Kidney (tissue), 14 donors: ENCODE measurements around the gene PCDHA5. TPM values are rescaled to one million over a fixed set of nuclear protein-coding genes. Genes with fewer than 3 reads are reported as not detected.
"Not testable (repeated sequence)": the region's sequence is repeated elsewhere in the genome, so short reads cannot be mapped to it uniquely, and the experiment has no call there.

Experiments
- DNase-seq, 5 donors: peaks; one replicate each; pipeline ENCODE4 v3.0.0-alpha.2; 2013 to 2020
- FAIRE-seq: peaks from 2 replicates; lab custom pipeline; 2012; peaks lifted over from hg19 to GRCh38; lab: Jason Lieb, UNC
- H3K27ac ChIP-seq, 2 donors: one replicate each; pipeline ENCODE4 v1.7.0; 2013; ENCODE audit warnings: low read depth in 2 of 2, low read length in 2 of 2, inconsistent platforms in 1 of 2
- H3K27me3 ChIP-seq: one replicate; pipeline ENCODE4 v1.7.1; 2013; ENCODE audit warnings: low read length, inconsistent platforms; ENCODE audit not compliant: control insufficient read depth, insufficient read depth
- H3K36me3 ChIP-seq, 3 donors: one replicate each; pipeline versions ENCODE4 v1.7.0 to v1.7.1; 2013; ENCODE audit warnings: low read length in 3 of 3, control low read depth in 1 of 3, inconsistent platforms in 1 of 3; ENCODE audit not compliant: insufficient read depth in 3 of 3, control insufficient read depth in 2 of 3
- H3K4me1 ChIP-seq, 3 donors: one replicate each; pipeline versions ENCODE4 v1.7.0 to v1.7.1; 2013; ENCODE audit warnings: low read length in 3 of 3, inconsistent platforms in 1 of 3, low read depth in 1 of 3; ENCODE audit not compliant: control insufficient read depth in 2 of 3, insufficient read depth in 2 of 3
- H3K4me3 ChIP-seq, 3 donors: one replicate each; pipeline versions ENCODE4 v1.7.0 to v1.8.1; 2013; ENCODE audit warnings: low read length in 3 of 3, control low read depth in 1 of 3, inconsistent platforms in 1 of 3
- H3K9ac ChIP-seq, 3 donors: one replicate each; pipeline versions ENCODE4 v1.7.0 to v1.7.1; 2013; ENCODE audit warnings: low read length in 3 of 3, control low read depth in 1 of 3, inconsistent platforms in 1 of 3
- H3K9me3 ChIP-seq, 3 donors: one replicate each; pipeline versions ENCODE4 v1.7.0 to v1.7.1; 2013; ENCODE audit warnings: low read length in 3 of 3, control low read depth in 1 of 3, inconsistent platforms in 1 of 3; ENCODE audit not compliant: control insufficient read depth in 2 of 3, insufficient read depth in 1 of 3
- intact Hi-C: fragments of 100-400 bp; cut with DNase I; formaldehyde crosslinking; loops from one replicate; pipeline ENCODE4 v1.11.1; 2022
- polyA plus RNA-seq: library from polyadenylated mRNA; stranded (reverse); fragments of 350-450 nt; fragmentation: Illumina TruSeq; extraction: RNeasy Lipid Tissue Mini Kit (QIAGEN cat#74804); gene quantifications from one replicate; pipeline ENCODE4 v1.2.3, GENCODE V29; 2014; ENCODE audit warnings: low read depth, low replicate concordance; ENCODE audit not compliant: insufficient read depth
- total RNA-seq: library from RNA; stranded (reverse); fragmentation: NEBNext Ultra II Directional; extraction: Animal tissue kit (Norgen Biotek cat#: 25700); gene quantifications from one replicate; pipeline ENCODE4 v1.2.1, GENCODE V29; 2021
- TF ChIP-seq, protein P1 (sequence below): IDR thresholded peaks from 3 replicates; pipeline ENCODE4 v1.5.1; 2012; ENCODE audit warnings: mild to moderate bottlenecking, moderate library complexity, borderline replicate concordance; ENCODE audit not compliant: insufficient read depth; ENCODE audit errors: extremely low read depth
- donor health status: control.
- donor health status: control.
- donor health status: control.
- donor health status: control.
- donor health status: control.
- donor health status: DM: yes; HTN: yes; CAD: no.
- donor health status: Normal renal cell carcinoma (clear cell type).

The PCDHA5 gene
- total and polyA plus RNA-seq, 2 donors from 2014 or later, result 0.91 TPM; not detected in 1

DNA sequence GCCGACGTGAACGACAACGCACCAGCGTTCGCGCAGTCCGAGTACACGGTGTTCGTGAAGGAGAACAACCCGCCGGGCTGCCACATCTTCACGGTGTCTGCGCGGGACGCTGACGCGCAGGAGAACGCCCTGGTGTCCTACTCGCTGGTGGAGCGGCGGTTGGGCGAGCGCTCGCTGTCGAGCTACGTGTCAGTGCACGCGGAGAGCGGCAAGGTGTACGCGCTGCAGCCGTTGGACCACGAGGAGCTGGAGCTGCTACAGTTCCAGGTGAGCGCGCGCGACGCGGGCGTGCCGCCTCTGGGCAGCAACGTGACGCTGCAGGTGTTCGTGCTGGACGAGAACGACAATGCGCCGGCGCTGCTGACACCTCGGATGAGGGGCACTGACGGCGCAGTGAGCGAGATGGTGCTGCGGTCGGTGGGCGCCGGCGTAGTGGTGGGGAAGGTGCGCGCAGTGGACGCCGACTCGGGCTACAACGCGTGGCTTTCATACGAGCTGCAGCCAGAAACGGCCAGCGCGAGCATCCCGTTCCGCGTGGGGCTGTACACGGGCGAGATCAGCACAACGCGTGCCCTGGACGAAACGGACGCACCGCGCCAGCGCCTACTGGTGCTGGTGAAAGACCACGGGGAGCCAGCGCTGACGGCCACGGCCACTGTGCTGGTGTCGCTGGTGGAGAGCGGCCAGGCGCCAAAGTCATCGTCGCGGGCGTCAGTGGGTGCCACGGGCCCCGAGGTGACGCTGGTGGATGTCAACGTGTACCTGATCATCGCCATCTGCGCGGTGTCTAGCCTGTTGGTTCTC lies 28.6 kb downstream of the PCDHA5 start:
- H3K4me1 ChIP-seq, H3K36me3 ChIP-seq, intact Hi-C loops, DNase-seq, H3K4me3 ChIP-seq, H3K27ac ChIP-seq, H3K27me3 ChIP-seq, H3K9ac ChIP-seq, FAIRE-seq: not testable (repeated sequence)
- peaks cover 0 to 10% (median 0%) of the 10 kb centered on the region in 3 donors for H3K9me3 ChIP-seq

DNA sequence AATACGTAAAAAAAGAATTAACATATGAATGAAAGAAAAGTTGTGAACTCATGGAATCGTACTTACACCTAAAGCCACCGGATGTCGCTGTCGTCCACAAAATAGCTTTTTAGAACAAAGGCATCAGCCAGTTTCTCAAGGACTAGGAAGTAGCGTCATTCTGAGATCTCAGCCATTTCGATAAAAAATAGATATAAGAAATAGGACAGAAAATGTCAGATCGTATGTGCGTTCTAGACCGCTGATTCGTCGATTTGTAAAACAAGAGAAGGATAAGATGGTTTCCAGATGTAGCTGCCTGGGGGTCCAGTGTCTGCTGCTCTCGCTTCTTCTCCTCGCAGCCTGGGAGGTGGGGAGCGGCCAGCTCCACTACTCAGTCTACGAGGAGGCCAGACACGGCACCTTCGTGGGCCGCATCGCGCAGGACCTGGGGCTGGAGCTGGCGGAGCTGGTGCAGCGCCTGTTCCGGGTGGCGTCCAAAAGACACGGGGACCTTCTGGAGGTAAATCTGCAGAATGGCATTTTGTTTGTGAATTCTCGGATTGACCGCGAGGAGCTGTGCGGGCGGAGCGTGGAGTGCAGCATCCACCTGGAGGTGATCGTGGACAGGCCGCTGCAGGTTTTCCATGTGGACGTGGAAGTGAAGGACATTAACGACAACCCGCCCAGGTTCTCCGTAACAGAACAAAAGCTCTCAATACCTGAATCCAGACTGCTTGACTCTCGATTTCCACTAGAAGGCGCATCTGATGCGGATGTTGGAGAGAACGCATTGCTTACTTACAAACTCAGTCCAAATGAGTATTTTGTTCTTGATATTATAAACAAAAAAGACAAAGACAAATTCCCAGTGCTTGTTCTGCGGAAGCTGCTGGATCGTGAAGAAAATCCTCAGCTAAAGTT lies 34.6 kb downstream of the PCDHA5 start, which contains the start of gene PCDHA10:
TSS of gene PCDHA10 (plus strand) at position 126 of the 903 bp plus-strand sequence. CDS start at position 278, 152 bp downstream.
- Histone ChIP-seq H3K9ac (no peak within 1 kb of the TSS), H3K4me3 (peak within 1 kb of the TSS in 2 of 3 donors; percentile 53 to 58), H3K9me3 (peaks cover 0 to 24% (median 9%) of the 10 kb centered on the region in 3 donors), H3K4me1 (no peaks in the 10 kb centered on the region), H3K27me3 (no peaks in the 10 kb centered on the region), H3K27ac (no peak within 1 kb of the TSS), H3K36me3 (no peaks in the 10 kb centered on the region)
- intact Hi-C loops, result no loop called here
- TF ChIP-seq, protein P1, sequence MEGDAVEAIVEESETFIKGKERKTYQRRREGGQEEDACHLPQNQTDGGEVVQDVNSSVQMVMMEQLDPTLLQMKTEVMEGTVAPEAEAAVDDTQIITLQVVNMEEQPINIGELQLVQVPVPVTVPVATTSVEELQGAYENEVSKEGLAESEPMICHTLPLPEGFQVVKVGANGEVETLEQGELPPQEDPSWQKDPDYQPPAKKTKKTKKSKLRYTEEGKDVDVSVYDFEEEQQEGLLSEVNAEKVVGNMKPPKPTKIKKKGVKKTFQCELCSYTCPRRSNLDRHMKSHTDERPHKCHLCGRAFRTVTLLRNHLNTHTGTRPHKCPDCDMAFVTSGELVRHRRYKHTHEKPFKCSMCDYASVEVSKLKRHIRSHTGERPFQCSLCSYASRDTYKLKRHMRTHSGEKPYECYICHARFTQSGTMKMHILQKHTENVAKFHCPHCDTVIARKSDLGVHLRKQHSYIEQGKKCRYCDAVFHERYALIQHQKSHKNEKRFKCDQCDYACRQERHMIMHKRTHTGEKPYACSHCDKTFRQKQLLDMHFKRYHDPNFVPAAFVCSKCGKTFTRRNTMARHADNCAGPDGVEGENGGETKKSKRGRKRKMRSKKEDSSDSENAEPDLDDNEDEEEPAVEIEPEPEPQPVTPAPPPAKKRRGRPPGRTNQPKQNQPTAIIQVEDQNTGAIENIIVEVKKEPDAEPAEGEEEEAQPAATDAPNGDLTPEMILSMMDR, result no peak
- DNase-seq, result peak in 2 of 5 donors; percentile 2 to 24
- FAIRE-seq, result no peak

DNA sequence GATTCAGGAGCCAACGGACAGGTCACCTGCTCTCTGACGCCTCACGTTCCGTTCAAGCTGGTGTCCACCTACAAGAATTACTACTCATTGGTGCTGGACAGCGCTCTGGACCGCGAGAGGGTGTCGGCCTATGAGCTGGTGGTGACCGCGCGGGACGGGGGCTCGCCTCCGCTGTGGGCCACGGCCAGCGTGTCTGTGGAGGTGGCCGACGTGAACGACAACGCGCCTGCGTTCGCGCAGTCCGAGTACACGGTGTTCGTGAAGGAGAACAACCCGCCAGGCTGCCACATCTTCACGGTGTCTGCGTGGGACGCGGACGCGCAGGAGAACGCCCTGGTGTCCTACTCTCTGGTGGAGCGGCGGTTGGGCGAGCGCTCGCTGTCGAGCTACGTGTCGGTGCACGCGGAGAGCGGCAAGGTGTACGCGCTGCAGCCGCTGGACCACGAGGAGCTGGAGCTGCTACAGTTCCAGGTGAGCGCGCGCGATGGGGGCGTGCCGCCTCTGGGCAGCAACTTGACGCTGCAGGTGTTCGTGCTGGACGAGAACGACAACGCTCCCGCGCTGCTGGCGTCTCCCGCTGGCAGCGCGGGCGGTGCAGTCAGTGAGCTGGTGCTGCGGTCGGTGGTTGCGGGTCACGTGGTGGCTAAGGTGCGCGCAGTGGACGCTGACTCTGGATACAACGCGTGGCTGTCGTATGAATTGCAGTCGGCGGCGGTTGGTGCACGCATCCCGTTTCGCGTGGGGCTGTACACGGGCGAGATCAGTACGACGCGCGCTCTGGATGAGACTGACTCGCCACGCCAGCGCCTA lies 36.0 kb downstream of the PCDHA5 start:
- Histone ChIP-seq H3K4me3 (no peak overlapping the region), H3K9ac (no peak overlapping the region), H3K27ac (no peak overlapping the region), H3K27me3 (no peaks in the 10 kb centered on the region), H3K36me3 (no peaks in the 10 kb centered on the region), H3K9me3 (peaks cover 0 to 35% (median 13%) of the 10 kb centered on the region in 3 donors), H3K4me1 (no peaks in the 10 kb centered on the region)
- TF ChIP-seq, protein P1, result no peak
- peak in 1 of 5 donors; percentile 71 for DNase-seq
- FAIRE-seq, result no peak
- intact Hi-C loops, result no loop called here
